NCI-H2081 (cell line): ENCODE measurements around the gene PTK7.
"Not testable (repeated sequence)": the region's sequence is repeated elsewhere in the genome, so short reads cannot be mapped to it uniquely, and the experiment has no call there.

ENCODE experiments used
- DNase-seq, 2 experiments: peaks; one replicate each; lab custom pipeline; 2025; lab: John Stamatoyannopoulos, UW

The PTK7 gene

DNA sequence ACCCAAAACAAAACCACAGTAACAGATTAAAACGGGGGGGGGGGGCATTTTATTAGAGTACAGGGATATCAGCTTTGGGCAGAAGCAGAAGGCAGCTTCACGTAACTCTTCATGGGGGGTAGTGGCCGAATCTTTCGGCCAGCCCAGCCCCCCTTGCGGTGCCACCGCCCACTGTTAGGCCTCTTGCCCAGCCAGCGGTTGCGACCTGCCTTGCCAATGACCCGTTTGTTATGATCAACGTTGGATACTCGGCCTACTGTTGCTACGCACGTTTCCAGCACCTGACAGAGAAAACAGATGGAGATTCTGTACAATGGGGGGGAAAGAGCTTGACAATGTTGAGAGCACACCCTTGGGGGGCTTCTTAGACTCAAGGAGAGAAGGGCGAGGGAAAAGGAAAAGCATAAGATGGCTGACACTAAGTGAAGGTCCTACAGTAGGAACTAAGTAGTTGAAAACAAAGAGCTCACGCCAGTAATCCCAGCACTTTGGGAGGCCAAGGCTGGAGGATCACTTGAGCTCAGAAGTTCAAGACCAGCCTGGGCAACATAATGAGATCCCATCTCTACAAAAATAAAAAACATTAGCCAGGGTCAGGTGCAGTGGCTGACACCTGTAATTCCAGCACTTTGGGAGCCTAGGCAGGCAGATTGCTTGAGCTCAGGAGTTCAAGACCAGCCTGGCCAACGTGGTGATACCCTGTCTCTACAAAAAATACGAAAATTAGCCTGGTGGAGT, 21.7 kb upstream of the PTK7 start:
- no peak for DNase-seq

DNA sequence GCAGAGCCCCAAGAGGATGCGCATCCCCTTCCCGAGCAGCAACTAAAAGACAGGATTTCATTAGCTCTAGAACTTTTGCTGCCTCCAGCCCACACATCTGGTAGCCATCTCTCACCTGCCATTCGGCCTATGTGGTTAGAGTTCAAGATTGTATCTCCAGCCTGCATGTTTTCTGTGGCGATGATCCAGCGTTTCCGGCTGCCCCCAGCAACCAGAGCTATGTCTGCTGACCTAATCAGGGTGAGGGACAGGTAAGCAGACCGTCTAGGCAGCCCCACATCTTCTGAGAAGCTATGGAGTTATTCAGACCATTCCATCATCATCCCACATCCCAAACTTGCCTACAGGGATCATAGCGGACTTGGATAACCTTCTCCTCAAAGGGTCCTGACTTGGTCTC, 20.1 kb upstream of the PTK7 start:
- DNase-seq, result no peak

DNA sequence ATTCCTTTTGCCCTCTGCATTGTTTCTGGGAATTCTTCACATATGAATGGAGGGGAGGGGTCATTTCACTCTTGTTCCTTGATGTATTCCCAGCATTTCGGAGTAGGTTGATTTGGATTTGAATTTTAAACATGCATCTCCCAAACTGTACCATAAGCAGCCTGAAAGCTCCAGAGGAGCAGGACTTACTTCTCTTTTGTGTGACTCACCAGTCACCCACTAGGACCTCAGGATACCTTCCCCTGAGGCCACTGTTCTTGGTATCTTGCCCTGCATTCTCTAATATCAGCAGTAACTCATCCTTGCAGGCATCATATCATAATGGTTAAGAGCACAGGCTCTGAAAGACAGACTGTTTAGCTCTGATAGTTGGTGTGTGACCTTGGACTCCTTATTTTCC, 17.6 kb upstream of the PTK7 start:
- no peak for DNase-seq

DNA sequence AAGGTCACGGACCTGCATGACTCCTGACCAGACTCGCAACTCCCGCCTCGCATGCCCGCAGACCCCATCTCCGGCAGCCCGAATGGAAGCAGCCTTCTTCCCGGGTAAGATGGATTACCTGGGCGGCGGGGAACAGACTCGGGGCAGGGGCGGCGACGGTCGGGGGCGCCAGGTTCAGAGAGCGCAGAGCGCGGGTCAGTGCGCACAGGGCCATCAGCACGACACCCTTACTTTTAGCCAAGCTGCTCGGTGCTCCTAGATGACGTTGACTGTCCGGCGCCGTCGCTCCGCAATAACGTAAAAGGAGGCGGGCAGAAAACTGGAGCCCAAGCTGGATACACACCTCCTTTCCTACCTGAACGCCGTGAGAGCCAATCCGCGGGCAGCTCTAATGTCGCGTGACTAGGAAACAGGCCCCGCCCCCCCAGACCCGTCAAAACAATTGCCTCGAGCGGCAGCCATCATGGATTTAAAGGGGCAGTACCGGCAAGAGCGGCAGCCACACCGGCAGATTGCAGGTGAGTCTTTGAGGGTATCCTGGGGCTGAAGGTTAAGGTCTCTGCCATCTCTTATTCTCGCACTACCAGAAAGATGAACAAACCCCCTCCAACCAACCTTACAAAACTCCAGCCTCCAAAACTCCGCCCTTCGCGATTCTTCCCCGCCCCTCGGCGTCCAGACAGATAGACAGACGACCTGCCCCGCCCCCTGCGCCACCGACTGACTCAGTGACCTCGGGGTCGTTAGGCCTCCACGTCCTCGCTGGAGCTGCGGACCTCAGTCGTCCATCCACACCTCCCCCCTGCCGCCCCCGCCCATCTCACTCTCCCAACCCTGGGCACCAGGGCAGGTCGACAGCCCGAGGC, 16.7 kb upstream of the PTK7 start, which contains the start of the genes KLC4 and MRPL2:
Gene KLC4, plus strand, starts transcription at position 464 of the 866 bp plus-strand sequence. CDS start 1,705 bp downstream, outside the sequence.
Gene MRPL2, minus strand, starts transcription at position 267 of the 866 bp plus-strand sequence. Its CDS starts 53 bp downstream, at position 214.
- DNase-seq, result peak; percentile 98

DNA sequence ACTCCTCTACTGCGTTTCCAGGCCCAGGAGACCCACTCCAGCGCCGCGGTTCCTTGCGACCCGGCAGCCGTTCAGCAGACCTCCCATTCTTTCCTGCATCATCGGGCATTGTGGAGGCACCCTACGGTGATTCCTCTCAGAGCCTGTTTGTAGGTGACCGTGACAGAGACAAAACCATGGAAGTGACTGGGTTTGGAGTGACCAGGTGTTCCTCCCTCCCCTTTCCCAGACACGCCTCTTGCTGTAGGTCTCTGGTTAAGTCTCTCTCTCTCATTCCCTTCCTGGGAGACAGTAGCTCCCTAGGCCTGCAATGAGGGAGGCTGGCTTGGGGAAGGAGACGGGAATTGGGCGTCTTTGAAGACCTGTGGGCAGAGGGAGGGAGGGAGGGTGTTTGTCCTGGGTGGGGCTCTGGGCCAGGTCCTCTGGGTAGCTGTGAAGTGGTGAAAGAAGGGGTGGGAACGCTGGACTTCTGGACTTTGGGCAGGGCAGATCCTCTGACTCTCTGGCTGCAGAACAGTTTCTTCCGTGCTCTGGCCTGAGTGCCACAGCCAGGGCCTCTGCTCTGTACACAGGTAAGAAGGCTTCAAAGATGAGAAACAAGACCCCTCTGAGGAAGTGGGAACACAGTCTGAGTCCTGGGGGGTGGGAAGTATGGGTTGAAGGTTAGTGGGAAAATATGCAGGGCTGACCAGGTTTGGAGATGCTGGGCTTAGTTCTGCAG, 15.9 kb upstream of the PTK7 start:
- DNase-seq, result peak in 1 of 2 experiments; percentile 20

DNA sequence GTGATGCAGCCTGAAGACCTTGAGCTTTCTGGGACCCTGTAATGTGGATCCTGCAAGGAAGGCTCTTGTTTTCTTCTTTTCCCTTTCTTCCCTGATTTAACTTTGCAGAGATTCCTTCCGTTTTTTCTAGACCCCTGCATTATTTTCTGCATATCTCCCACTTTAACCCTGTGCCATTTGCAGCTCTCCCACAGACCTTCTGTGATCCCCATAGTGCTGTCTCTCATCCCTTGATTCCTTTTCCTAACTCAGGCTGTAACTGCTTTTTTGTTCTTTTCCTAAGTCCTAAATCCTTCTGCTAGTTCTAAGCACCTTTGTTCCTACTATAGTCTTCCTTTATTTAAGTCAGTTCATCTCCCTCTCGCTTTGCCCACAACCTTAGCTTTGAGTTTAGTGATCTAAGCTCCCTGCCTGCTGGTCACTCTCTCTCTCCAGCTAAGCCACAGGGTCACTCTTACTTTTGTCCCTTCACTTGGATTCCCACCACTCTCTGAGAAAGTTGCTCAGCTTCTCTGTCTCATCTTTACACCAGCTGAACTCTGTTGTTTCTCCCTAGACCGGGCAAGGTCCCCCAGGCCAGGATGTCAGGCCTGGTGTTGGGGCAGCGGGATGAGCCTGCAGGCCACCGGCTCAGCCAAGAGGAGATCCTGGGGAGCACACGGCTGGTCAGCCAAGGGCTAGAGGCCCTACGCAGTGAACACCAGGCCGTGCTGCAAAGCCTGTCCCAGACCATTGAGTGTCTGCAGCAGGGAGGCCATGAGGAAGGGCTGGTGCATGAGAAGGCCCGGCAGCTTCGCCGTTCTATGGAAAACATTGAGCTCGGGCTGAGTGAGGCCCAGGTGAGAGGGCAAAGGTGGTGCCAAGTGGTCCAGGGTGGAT, 15.1 kb upstream of the PTK7 start:
- no peak for DNase-seq

DNA sequence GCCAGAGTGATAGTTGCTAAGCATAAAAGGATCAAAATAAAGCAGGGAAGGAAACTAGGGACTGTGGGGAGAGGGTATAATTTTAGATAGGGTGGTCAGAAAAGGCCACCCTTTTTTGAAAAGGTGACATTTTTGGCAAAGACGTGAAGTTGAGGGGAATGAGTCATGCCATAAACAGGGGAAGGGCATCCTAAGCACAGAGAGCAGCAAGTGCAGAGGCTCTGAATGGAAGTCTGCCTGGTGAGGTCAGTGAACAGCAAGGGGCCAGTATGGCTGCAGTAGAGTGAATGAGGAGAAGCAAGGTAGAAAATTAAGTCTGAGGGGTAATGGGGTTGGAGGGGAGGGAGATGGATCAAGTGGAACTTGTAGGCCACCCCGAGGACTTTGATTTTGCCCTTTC, 14.3 kb upstream of the PTK7 start:
- DNase-seq, result no peak

DNA sequence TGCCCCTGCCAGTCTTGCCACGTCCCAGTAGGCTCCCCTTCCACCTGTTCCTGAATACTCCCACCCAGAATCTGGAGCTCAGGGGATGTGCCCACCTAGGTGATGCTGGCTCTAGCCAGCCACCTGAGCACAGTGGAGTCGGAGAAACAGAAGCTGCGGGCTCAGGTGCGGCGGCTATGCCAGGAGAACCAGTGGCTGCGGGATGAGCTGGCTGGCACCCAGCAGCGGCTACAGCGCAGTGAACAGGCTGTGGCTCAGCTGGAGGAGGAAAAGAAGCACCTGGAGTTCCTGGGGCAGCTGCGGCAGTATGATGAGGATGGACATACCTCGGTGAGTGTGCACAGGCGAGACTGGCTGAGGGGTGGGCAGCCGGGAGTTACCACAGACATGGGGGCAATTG, 13.3 kb upstream of the PTK7 start:
- DNase-seq, result no peak

DNA sequence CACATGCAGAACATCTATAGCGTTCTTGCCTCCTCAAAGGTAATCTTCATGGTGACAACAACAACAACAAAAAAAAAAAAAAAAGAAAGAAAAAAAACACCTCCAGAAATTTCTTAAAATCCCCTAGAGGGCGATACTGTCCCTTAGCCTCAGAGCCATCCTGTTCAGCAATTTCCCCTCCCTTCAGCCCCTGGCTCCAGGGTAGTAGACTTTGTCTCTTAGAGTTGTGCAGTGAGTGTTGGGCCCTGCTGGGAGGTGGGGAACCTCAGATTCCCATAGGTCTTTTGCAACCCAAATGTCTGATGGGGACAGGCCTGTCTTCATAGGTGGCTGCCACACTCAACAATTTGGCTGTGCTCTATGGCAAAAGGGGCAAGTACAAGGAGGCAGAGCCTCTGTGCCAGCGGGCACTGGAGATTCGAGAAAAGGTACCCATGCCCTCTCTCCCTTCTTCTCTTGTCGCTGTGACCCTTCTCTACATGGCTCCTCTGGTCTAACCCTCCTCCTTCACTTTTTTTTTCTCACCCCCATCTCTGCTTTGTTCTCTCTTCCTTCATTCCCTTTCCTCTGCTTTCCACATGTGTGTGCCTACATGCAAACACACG, 6.0 kb upstream of the PTK7 start:
- peak; percentile 32 to 53 for DNase-seq

DNA sequence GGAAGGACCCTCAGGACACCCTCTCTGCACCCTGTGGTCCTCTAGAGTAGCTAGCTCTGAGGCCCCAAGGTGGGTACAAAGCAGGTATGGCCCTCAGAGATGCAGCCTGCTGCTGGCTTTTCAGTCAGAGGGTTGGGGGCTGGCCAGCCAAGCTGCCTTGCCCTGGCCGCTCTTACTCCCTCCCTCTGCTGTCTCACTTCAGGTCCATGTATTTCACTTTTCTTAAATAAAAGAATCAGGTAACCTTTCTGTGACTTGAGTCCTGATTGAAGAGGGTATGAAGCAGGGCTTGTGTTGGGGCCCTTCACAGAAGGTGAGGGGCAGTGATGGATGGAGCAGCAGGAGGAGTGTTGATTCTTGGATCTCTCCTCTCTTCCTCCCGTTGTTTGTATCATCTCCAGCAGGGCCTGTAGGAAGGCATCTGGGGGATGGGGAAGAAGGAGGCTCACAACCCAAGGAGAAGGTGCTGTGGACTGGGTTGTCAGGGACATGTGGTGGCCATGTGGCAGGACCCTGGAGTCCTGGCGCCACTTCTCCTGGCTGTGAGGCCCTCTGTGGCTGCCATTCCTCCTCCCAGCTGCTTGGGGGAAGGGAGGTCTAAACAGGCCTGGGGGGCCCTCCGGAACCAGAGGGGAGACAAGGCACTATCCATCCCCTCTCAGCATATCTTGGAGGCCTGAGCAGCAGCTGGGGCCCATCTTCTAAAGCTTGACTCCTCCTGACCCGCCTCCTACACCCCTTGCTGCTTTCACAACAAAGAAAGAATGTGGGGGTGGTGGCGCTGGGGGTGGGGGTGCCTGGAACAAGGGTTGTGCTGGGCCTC, 1.1 kb upstream of the PTK7 start:
- DNase-seq, result no peak

DNA sequence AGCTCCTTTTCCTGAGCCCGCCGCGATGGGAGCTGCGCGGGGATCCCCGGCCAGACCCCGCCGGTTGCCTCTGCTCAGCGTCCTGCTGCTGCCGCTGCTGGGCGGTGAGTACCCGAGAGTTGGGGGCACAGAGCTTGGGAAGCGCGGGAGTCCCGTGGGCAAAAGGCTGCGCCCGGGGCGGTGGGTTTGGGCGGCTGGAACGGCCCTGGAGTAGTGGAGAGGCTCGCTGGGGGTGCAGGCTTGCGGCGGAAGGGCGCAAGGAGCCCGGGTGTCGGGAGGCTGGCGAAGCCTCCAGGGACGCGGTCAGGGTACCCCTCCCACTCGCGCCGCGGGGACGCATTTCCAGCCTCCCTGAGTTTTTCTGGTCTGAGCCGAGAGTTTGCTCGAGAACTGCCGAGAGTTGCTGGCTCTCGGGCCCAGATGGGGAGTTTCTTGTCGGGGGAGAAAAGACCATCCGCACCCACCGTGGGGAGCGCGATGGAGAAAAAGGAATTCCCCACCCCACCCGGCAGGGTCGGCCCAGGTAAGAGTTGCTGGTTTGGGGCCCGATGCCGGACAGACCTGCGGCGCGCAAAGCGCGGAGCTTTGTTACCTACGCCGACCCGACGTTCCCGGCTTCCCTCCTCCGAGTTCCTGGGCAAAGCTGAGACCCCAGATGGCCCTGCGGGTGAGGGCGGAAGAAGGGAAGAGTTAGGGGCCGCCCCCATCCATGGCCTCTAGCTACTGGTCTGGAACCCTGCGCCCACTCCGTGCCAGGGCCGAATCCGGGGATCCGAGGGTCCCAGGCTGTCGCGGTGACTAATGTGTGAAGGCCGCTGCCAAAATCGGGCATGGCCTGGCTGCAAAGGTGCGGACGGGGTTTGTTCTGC, 584 bp downstream of the PTK7 start:
- peak in 1 of 2 experiments; percentile 35 for DNase-seq

DNA sequence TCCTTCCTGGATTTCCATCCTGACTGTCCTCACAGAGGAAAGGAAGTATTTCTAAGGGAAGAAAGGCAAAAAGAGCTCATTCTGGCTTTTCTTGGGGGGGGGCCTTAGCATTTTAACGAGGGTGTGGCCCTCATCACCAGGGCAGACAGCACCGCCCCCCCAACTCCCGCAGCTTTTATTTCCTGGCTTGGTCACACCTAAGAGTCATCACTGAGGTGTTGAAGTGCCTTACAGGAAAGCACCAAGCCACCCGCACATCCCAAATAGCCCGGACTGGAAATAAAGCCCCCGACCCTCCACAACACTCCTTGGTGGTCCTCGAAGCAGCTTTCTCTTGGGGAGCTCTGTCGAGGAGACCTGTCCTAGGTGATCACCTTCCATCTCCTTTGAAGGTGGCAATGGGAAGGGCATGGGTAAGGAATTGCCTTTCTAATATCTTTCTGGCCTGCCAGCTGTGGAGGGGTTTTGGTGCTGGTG, 1.3 kb downstream of the PTK7 start:
- no peak for DNase-seq

DNA sequence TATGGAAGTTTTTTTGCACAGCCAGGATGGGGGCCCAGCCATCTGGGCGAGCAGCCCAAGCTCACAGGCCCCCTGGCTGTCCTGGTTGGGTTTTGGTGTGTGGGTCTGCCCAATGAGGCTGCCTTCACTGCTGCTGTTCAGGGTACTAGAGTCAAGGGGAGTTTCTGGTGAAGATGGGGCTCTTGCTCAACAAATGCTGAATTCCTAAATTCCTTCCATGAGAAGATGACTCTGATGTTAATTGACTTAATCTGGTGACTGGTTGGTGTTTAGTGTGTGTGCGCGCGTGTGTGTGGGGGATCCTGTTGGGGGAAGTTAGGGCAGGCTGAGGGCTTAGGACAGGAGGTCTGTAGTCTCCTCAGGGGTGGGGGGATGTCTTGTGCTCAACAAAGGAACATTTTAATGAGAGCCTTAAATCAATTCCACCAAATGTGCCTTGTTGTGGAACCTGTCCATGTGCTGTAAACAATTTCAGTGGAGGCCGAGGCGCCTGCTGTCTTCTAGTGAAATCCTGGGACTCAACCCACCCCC, 1.9 kb downstream of the PTK7 start:
- no peak for DNase-seq

DNA sequence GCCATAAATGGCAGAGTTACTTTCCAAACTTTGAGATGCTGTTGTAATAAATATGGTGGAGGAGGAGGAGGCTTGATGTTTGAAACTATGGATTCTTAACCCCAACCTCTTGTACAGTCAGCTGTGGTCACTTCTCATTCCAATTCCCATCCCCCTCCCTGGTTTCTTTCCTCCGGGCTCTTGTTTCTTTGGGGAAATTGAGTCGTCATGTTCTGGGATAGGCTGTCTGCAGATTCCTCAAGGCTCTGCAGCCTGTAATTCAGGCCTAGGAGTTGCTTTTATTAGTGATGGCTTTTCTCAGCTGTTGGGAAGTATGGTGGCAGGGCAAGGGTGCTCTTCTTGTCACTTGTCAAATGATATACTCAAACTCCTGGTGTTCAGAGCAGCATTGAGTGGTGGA, 2.6 kb downstream of the PTK7 start:
- DNase-seq, result no peak

DNA sequence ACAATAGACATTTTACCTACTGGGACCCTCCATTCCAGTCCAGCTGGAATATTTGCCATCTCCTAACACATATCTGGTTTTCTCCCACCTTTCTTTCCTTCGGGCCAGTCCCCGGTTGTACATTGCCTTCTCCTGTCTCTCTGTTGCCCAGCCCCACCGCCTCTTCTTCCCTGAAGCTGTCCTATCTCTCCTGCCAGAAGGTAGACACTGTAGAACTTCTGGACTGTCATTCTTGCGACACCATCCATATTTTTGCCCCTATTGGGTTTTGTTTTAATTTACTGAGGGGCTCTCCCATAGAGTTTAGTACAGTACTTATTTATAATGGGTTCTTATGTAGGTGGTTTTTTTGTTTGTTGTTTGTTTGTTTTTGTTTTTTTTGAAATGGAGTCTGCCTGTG, 4.9 kb downstream of the PTK7 start:
- no peak for DNase-seq

DNA sequence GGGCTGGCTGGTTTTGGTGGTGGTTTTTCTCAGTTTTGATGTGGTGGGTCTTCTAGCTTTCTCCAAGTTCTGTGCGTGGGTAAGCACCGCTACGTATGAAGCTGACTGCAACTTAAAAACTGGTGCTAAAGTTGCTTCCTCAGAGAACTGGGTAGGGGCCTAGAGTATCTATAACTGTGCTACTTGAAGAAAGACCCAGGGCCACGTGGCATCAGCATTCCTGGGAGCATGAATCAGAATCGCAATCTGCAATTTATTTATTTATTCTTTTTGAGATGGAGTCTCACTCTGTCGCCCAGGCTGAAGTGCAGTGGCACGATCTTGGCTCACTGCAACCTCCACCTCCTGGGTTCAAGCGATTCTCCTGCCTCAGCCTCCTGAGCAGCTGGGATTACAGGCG, 5.8 kb downstream of the PTK7 start:
- not testable (repeated sequence) for DNase-seq

DNA sequence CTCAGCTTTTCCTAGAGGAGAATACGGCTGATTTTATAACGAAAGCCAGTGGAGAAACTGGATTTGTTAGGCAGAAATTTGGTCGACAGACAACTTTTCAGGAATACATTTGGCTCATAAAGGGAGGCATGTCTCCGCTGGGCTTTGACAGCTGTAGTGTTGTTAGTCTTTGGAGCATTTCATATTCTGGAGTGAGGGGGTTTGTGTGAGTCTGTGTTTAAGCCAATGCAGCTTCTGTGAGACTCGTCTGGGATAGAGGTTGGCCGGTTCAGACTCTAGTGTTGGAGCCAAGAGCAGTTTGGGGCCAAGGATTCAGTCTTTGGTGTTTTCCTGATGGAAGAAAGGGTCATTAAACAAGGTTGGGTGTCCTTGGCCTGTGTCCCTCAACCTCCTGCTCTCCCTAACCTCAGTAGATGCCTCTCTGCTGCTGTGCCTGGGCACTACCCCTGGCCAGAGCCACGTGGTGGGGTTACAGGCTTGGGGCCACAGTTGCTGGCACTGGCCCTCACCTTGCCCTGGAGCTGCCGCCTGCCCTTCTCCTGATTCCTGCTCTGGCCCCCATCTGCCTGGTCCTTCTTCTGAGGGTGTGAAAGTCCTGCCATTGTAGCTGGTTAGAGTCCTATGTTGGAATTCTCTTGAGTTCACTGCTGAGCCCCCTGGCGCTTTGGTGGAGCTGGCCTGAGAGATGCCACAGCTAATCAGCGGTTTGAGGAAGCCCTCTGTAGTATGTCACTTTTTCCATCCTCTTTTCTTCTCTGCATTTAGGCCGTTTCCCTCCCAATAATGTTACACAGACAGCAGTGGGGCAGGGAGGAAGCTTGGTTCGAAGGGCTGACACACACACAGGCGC, 6.9 kb downstream of the PTK7 start:
- DNase-seq, result no peak
